HEK293 (cell line): Measurements from ENCODE around the gene RPS6KC1.

Source experiments
- CTCF ChIA-PET: fragments of 350-600 bp; formaldehyde crosslinking; extraction: SDS; loops from one replicate; lab custom pipeline; 2021; ENCODE audit warnings: antibody characterized with exemption; lab: Yijun Ruan, JAX
- POLR2A ChIA-PET: fragments of 300-600 bp; formaldehyde crosslinking; extraction: SDS; loops from one replicate; lab custom pipeline; 2020; ENCODE audit warnings: antibody characterized with exemption, inconsistent platforms; lab: Yijun Ruan, JAX
- H3K27ac ChIP-seq: fragments of 200-500 bp; sonication (Bioruptor generic); 2 replicates; pipeline ENCODE4 v1.5.1; 2014; ENCODE audit warnings: low read depth, low read length, control low read depth, inconsistent platforms; ENCODE audit errors: extremely low read depth
- H3K36me3 ChIP-seq, 2 experiments: fragments of 200-500 bp in 1 of 2; sonication (Bioruptor generic) in 1 of 2; 1 replicate in 1 of 2; 2 replicates in 1 of 2; pipeline ENCODE4 v1.5.1; 2014 to 2017; ENCODE audit warnings: inconsistent platforms in 2 of 2, low read length in 2 of 2; ENCODE audit not compliant: control insufficient read depth in 2 of 2, insufficient read depth in 1 of 2
- H3K4me1 ChIP-seq: fragments of 200-500 bp; sonication (Bioruptor generic); 2 replicates; pipeline ENCODE4 v1.5.1; 2014; ENCODE audit warnings: mild to moderate bottlenecking, low read length, inconsistent platforms; ENCODE audit not compliant: control insufficient read depth, insufficient read depth
- H3K4me3 ChIP-seq: 2 replicates; pipeline ENCODE4 v1.5.1; 2011; ENCODE audit warnings: low read depth, mild to moderate bottlenecking, control low read depth, low read length, moderate library complexity
- H3K9me3 ChIP-seq: fragments of 200-500 bp; sonication (Bioruptor generic); 2 replicates; pipeline ENCODE4 v1.5.1; 2014; ENCODE audit warnings: low read depth, low read length, inconsistent platforms; ENCODE audit not compliant: control insufficient read depth, insufficient read depth
- EGR2 ChIP-seq: fragments of 450-650 bp; formaldehyde crosslinking; IDR thresholded peaks from 2 replicates; pipeline ENCODE4 v1.5.1; 2016; ENCODE audit warnings: low read depth, missing biosample characterization, missing genetic modification characterization
- HOXC10 ChIP-seq: sonication (generic); formaldehyde crosslinking; IDR thresholded peaks from 2 replicates; pipeline ENCODE4 v1.8.1; 2023; ENCODE audit warnings: mild to moderate bottlenecking, missing genetic modification reagents
- HOXD13 ChIP-seq: sonication (generic); formaldehyde crosslinking; IDR thresholded peaks from 2 replicates; pipeline ENCODE4 v1.8.0; 2022; ENCODE audit warnings: missing genetic modification reagents, borderline replicate concordance
- KLF7 ChIP-seq: fragments of 450-650 bp; formaldehyde crosslinking; IDR thresholded peaks from 2 replicates; pipeline ENCODE4 v1.5.1; 2016; ENCODE audit warnings: missing biosample characterization, missing genetic modification characterization, borderline replicate concordance
- OVOL3 ChIP-seq: fragments of 450-650 bp; formaldehyde crosslinking; IDR thresholded peaks from 2 replicates; pipeline ENCODE4 v1.5.1; 2016; ENCODE audit warnings: missing biosample characterization, missing genetic modification characterization
- PRDM1 ChIP-seq: fragments of 450-650 bp; formaldehyde crosslinking; IDR thresholded peaks from 2 replicates; pipeline ENCODE4; 2016; ENCODE audit warnings: missing biosample characterization, missing genetic modification characterization
- ZNF112 ChIP-seq: fragments of 450-650 bp; formaldehyde crosslinking; IDR thresholded peaks from 2 replicates; pipeline ENCODE4 v1.5.0; 2017; ENCODE audit warnings: missing biosample characterization, missing genetic modification characterization
- ZNF2 ChIP-seq: fragments of 450-650 bp; formaldehyde crosslinking; IDR thresholded peaks from 2 replicates; pipeline ENCODE4 v1.5.1; 2016; ENCODE audit warnings: missing biosample characterization, missing genetic modification characterization
- ZNF335 ChIP-seq: fragments of 450-650 bp; formaldehyde crosslinking; conservative IDR thresholded peaks from 2 replicates; pipeline ENCODE4 v1.5.1; 2016; ENCODE audit warnings: missing biosample characterization, missing genetic modification characterization
- ZNF341 ChIP-seq: fragments of 450-650 bp; formaldehyde crosslinking; IDR thresholded peaks from 2 replicates; pipeline ENCODE4; 2016; ENCODE audit warnings: low read depth, missing biosample characterization, missing genetic modification characterization
- ZNF366 ChIP-seq: fragments of 450-650 bp; formaldehyde crosslinking; conservative IDR thresholded peaks from 2 replicates; pipeline ENCODE4 v1.5.1; 2016; ENCODE audit warnings: missing biosample characterization, missing genetic modification characterization
- ZNF391 ChIP-seq: fragments of 450-650 bp; formaldehyde crosslinking; IDR thresholded peaks from 2 replicates; pipeline ENCODE4 v1.5.1; 2016; ENCODE audit warnings: low read depth, missing biosample characterization, missing genetic modification characterization, borderline replicate concordance
- ZNF423 ChIP-seq: fragments of 450-650 bp; formaldehyde crosslinking; IDR thresholded peaks from 2 replicates; pipeline ENCODE4 v1.5.1; 2016; ENCODE audit warnings: missing biosample characterization, missing genetic modification characterization
- ZNF426 ChIP-seq: fragments of 450-650 bp; formaldehyde crosslinking; IDR thresholded peaks from 2 replicates; pipeline ENCODE4 v1.5.1; 2017; ENCODE audit warnings: missing biosample characterization, missing genetic modification characterization, mild to moderate bottlenecking, inconsistent platforms, moderate library complexity
- ZNF510 ChIP-seq: fragments of 450-650 bp; formaldehyde crosslinking; IDR thresholded peaks from 2 replicates; pipeline ENCODE4 v1.5.1; 2018; ENCODE audit warnings: mild to moderate bottlenecking, missing genetic modification characterization, missing biosample characterization; ENCODE audit not compliant: insufficient replicate concordance
- ZNF514 ChIP-seq: fragments of 450-650 bp; formaldehyde crosslinking; IDR thresholded peaks from 2 replicates; pipeline ENCODE4 v1.5.1; 2016; ENCODE audit warnings: missing biosample characterization, missing genetic modification characterization
- ZNF560 ChIP-seq: fragments of 450-650 bp; formaldehyde crosslinking; IDR thresholded peaks from 2 replicates; pipeline ENCODE4 v1.5.1; 2017; ENCODE audit warnings: missing biosample characterization, missing genetic modification characterization, borderline replicate concordance
- ZNF561 ChIP-seq: fragments of 450-650 bp; IDR thresholded peaks from 2 replicates; pipeline ENCODE4 v1.5.1; 2018; ENCODE audit warnings: missing biosample characterization, missing genetic modification characterization, borderline replicate concordance
- ZNF660 ChIP-seq: fragments of 450-650 bp; IDR thresholded peaks from 2 replicates; pipeline ENCODE4 v1.5.1; 2018; ENCODE audit warnings: missing biosample characterization, mild to moderate bottlenecking, missing genetic modification characterization
- ZNF776 ChIP-seq: fragments of 450-650 bp; formaldehyde crosslinking; IDR thresholded peaks from 2 replicates; pipeline ENCODE4 v1.5.0; 2017; ENCODE audit warnings: missing biosample characterization, missing genetic modification characterization, borderline replicate concordance
- ZSCAN30 ChIP-seq: fragments of 450-650 bp; IDR thresholded peaks from 2 replicates; pipeline ENCODE4 v1.5.1; 2018; ENCODE audit warnings: missing biosample characterization, mild to moderate bottlenecking, missing genetic modification characterization, moderate library complexity
- TF ChIP-seq, protein P1 (sequence below): IDR thresholded peaks from 2 replicates; pipeline ENCODE4 v1.6.1; 2011; ENCODE audit warnings: mild to moderate bottlenecking, low read depth, low read length, borderline replicate concordance
- TF ChIP-seq, protein P2 (sequence below): fragments of 450-650 bp; formaldehyde crosslinking; optimal IDR thresholded peaks from 2 replicates; pipeline ENCODE3; 2016; ENCODE audit warnings: missing biosample characterization, mild to moderate bottlenecking, missing genetic modification characterization
- TF ChIP-seq, protein P3 (sequence below): fragments of 450-650 bp; formaldehyde crosslinking; IDR thresholded peaks from 2 replicates; pipeline ENCODE4 v1.5.1; 2017; ENCODE audit warnings: missing biosample characterization, missing genetic modification characterization
- TF ChIP-seq, protein P4 (sequence below): fragments of 450-650 bp; formaldehyde crosslinking; IDR thresholded peaks from 2 replicates; pipeline ENCODE4 v1.5.1; 2016; ENCODE audit warnings: missing biosample characterization, missing genetic modification characterization

RPS6KC1 gene

DNA sequence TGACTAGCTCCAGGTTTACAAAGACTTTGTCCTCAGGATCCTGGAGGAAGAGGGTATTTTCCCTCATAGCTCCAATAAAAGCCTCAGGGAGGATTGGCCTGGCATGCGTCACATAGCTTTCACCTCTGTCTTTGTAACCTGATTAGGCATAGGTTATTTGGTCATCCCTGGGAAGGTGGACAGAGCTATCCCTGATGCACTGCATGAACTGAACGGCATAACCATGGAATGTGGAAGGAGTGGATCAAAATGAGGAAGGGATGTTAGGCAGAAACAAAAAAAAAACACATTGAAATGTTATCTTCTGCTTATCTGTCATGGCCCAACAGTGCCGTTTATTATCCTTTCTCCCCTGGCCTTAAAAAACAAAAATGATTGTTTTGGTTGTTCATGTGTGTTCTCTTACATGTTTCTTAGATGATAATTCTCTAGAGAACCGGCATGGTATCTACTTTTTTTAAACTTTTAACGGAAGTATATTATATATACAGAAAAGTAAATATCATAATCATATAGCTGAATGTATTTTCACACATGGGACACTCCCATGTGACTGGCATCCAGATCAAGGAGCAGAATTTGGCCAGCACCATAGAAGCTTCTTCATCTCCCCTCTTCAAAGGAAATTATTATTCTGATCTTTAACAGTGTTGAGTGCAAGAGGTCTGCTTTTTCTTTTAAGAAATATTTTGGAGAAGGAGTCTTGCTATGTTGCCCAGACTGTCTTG lies 85.3 kb downstream of the RPS6KC1 start (continued):
- TF ChIP-seq ZSCAN30 (tag by site-specific recombination) = no peak
- no peak for TF ChIP-seq ZNF426
- no peak for TF ChIP-seq ZNF341
- TF ChIP-seq ZNF366 (tag by site-specific recombination) = no peak
- TF ChIP-seq ZNF423 = no peak
- TF ChIP-seq PRDM1 (tag by site-specific recombination) = no peak

DNA sequence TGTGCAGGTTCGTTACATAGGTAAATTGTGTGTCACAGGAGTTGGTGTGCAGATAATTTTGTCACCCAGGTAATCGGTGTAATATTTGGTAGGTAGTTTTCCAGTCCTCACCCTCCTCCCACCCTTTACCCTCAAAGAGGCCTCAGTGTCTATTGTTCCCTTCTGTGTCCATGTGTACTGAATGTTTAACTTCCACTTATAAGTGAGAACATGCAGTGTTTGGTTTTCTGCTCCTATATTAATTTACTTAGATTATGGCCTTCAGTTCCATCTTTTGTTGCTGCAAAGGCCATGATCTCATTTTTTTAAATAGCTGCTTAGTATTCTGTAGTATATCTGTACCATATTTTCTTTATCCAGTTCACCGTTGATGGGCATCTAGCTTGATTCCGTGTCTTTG lies 87.3 kb downstream of the RPS6KC1 start:
- TF ChIP-seq OVOL3 (tag by site-specific recombination) = no peak
- TF ChIP-seq ZNF561 (tag by site-specific recombination) = no peak
- TF ChIP-seq HOXD13 = no peak
- TF ChIP-seq, protein P1, sequence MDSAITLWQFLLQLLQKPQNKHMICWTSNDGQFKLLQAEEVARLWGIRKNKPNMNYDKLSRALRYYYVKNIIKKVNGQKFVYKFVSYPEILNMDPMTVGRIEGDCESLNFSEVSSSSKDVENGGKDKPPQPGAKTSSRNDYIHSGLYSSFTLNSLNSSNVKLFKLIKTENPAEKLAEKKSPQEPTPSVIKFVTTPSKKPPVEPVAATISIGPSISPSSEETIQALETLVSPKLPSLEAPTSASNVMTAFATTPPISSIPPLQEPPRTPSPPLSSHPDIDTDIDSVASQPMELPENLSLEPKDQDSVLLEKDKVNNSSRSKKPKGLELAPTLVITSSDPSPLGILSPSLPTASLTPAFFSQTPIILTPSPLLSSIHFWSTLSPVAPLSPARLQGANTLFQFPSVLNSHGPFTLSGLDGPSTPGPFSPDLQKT = no peak
- TF ChIP-seq ZNF660 (tag by site-specific recombination) = no peak
- TF ChIP-seq ZNF391 (tag by site-specific recombination) = no peak
- TF ChIP-seq ZNF560 (tag by site-specific recombination) = no peak
- TF ChIP-seq ZNF514 (tag by site-specific recombination) = no peak
- TF ChIP-seq ZNF2 = no peak
- TF ChIP-seq EGR2 (tag by site-specific recombination) = no peak
- TF ChIP-seq, protein P2, sequence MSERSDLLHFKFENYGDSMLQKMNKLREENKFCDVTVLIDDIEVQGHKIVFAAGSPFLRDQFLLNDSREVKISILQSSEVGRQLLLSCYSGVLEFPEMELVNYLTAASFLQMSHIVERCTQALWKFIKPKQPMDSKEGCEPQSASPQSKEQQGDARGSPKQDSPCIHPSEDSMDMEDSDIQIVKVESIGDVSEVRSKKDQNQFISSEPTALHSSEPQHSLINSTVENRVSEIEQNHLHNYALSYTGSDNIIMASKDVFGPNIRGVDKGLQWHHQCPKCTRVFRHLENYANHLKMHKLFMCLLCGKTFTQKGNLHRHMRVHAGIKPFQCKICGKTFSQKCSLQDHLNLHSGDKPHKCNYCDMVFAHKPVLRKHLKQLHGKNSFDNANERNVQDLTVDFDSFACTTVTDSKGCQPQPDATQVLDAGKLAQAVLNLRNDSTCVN = no peak
- TF ChIP-seq, protein P3, sequence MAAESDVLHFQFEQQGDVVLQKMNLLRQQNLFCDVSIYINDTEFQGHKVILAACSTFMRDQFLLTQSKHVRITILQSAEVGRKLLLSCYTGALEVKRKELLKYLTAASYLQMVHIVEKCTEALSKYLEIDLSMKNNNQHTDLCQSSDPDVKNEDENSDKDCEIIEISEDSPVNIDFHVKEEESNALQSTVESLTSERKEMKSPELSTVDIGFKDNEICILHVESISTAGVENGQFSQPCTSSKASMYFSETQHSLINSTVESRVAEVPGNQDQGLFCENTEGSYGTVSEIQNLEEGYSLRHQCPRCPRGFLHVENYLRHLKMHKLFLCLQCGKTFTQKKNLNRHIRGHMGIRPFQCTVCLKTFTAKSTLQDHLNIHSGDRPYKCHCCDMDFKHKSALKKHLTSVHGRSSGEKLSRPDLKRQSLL (tag by site-specific recombination) = no peak
- TF ChIP-seq ZNF335 (tag by site-specific recombination) = no peak
- no peak for TF ChIP-seq HOXC10 (CRISPR knock-in tag)
- no peak for TF ChIP-seq ZNF510 (tag by site-specific recombination)
- TF ChIP-seq KLF7 (tag by site-specific recombination) = no peak
- TF ChIP-seq, protein P4, sequence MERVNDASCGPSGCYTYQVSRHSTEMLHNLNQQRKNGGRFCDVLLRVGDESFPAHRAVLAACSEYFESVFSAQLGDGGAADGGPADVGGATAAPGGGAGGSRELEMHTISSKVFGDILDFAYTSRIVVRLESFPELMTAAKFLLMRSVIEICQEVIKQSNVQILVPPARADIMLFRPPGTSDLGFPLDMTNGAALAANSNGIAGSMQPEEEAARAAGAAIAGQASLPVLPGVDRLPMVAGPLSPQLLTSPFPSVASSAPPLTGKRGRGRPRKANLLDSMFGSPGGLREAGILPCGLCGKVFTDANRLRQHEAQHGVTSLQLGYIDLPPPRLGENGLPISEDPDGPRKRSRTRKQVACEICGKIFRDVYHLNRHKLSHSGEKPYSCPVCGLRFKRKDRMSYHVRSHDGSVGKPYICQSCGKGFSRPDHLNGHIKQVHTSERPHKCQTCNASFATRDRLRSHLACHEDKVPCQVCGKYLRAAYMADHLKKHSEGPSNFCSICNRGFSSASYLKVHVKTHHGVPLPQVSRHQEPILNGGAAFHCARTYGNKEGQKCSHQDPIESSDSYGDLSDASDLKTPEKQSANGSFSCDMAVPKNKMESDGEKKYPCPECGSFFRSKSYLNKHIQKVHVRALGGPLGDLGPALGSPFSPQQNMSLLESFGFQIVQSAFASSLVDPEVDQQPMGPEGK = no peak
- TF ChIP-seq ZNF776 (tag by site-specific recombination) = no peak
- no peak for TF ChIP-seq ZNF112 (tag by site-specific recombination)
- TF ChIP-seq, all 188 proteins: peak for 0
- Histone ChIP-seq H3K9me3 (no peaks in the 10 kb centered on the region), H3K4me1 (no peaks in the 10 kb centered on the region), H3K36me3 (no peaks in the 10 kb centered on the region), H3K27ac (no peak overlapping the region), H3K4me3 (no peak overlapping the region)
- ChIA-PET POLR2A (no interaction called here), CTCF (no interaction called here)
